IPS-15b (cell line): ENCODE measurements around the gene GNB1L.

Source experiments
- H3K27me3 ChIP-seq: one replicate; pipeline ENCODE4 v1.6.1; 2013; ENCODE audit warnings: low read length; ENCODE audit not compliant: control insufficient read depth, insufficient read depth
- H3K36me3 ChIP-seq: one replicate; pipeline ENCODE4 v1.6.1; 2013; ENCODE audit warnings: low read length; ENCODE audit not compliant: control insufficient read depth, insufficient read depth
- H3K4me1 ChIP-seq: one replicate; pipeline ENCODE4 v1.6.1; 2013; ENCODE audit warnings: mild to moderate bottlenecking, low read length; ENCODE audit not compliant: control insufficient read depth, insufficient read depth
- H3K4me3 ChIP-seq: one replicate; pipeline ENCODE4 v1.5.1; 2013; ENCODE audit warnings: low read depth, low read length
- H3K9ac ChIP-seq: one replicate; pipeline ENCODE4 v1.6.1; 2013; ENCODE audit warnings: low read depth, mild to moderate bottlenecking, low read length
- H3K9me3 ChIP-seq: one replicate; pipeline ENCODE4 v1.6.1; 2013; ENCODE audit warnings: mild to moderate bottlenecking, low read length; ENCODE audit not compliant: control insufficient read depth, insufficient read depth

The GNB1L gene

GRCh38 chr22:19810381-19811201 is 44.1 kb downstream of the GNB1L start:
- Histone ChIP-seq H3K27me3 (no peaks in the 10 kb centered on the region), H3K9me3 (no peaks in the 10 kb centered on the region), H3K4me3 (no peak overlapping the region), H3K9ac (no peak overlapping the region), H3K36me3 (no peaks in the 10 kb centered on the region), H3K4me1 (no peaks in the 10 kb centered on the region)

- Histone ChIP-seq H3K36me3 (no peaks in the 10 kb centered on the region), H3K4me1 (no peaks in the 10 kb centered on the region)
Observed at GRCh38 chr22:19809741-19810140, 44.9 kb downstream of the GNB1L start.

GRCh38 chr22:19808873-19809478 is 45.7 kb downstream of the GNB1L start:
- no peaks in the 10 kb centered on the region for H3K9me3 ChIP-seq
- H3K4me1 ChIP-seq, result no peaks in the 10 kb centered on the region
- no peaks in the 10 kb centered on the region for H3K36me3 ChIP-seq
- H3K27me3 ChIP-seq, result no peaks in the 10 kb centered on the region
- H3K4me3 ChIP-seq, result no peak overlapping the region
- no peak overlapping the region for H3K9ac ChIP-seq

More at GRCh38 chr22:19809741-19810140, 44.9 kb downstream of the GNB1L start:
- Histone ChIP-seq H3K9me3 (no peaks in the 10 kb centered on the region), H3K9ac (no peak overlapping the region), H3K27me3 (no peaks in the 10 kb centered on the region), H3K4me3 (no peak overlapping the region)

GRCh38 chr22:19807914-19808872 is 46.5 kb downstream of the GNB1L start:
- Histone ChIP-seq H3K9me3 (no peaks in the 10 kb centered on the region), H3K4me1 (no peaks in the 10 kb centered on the region), H3K4me3 (no peak overlapping the region), H3K36me3 (no peaks in the 10 kb centered on the region), H3K9ac (no peak overlapping the region), H3K27me3 (no peaks in the 10 kb centered on the region)

GRCh38 chr22:19807161-19807913 is 47.3 kb downstream of the GNB1L start:
- H3K36me3 ChIP-seq, result no peaks in the 10 kb centered on the region
- no peak overlapping the region for H3K4me3 ChIP-seq
- no peaks in the 10 kb centered on the region for H3K4me1 ChIP-seq
- no peaks in the 10 kb centered on the region for H3K27me3 ChIP-seq
- H3K9me3 ChIP-seq, result no peaks in the 10 kb centered on the region
- H3K9ac ChIP-seq, result no peak overlapping the region

- H3K36me3 ChIP-seq, result peaks cover 6% of the 10 kb centered on the region
- no peaks in the 10 kb centered on the region for H3K9me3 ChIP-seq
- no peak overlapping the region for H3K4me3 ChIP-seq
- no peaks in the 10 kb centered on the region for H3K27me3 ChIP-seq
- H3K4me1 ChIP-seq, result no peaks in the 10 kb centered on the region
- H3K9ac ChIP-seq, result no peak overlapping the region
Observed at GRCh38 chr22:19806213-19807160, 48.2 kb downstream of the GNB1L start.

- H3K27me3 ChIP-seq, result no peaks in the 10 kb centered on the region
Observed at GRCh38 chr22:19805821-19806212, 48.9 kb downstream of the GNB1L start.

GRCh38 chr22:19803736-19804267 is 50.9 kb downstream of the GNB1L start:
- H3K27me3 ChIP-seq, result no peaks in the 10 kb centered on the region
- no peak overlapping the region for H3K9ac ChIP-seq
- H3K4me1 ChIP-seq, result no peaks in the 10 kb centered on the region
- H3K36me3 ChIP-seq, result peaks cover 17% of the 10 kb centered on the region
- no peak overlapping the region for H3K4me3 ChIP-seq
- H3K9me3 ChIP-seq, result no peaks in the 10 kb centered on the region

More at GRCh38 chr22:19805821-19806212, 48.9 kb downstream of the GNB1L start:
- no peaks in the 10 kb centered on the region for H3K9me3 ChIP-seq
- peaks cover 11% of the 10 kb centered on the region for H3K36me3 ChIP-seq
- H3K4me1 ChIP-seq, result no peaks in the 10 kb centered on the region
- no peak overlapping the region for H3K9ac ChIP-seq
- no peak overlapping the region for H3K4me3 ChIP-seq

- Histone ChIP-seq H3K27me3 (no peaks in the 10 kb centered on the region), H3K4me1 (no peaks in the 10 kb centered on the region), H3K9me3 (no peaks in the 10 kb centered on the region), H3K9ac (no peak overlapping the region), H3K36me3 (peaks cover 17% of the 10 kb centered on the region), H3K4me3 (no peak overlapping the region)
Observed at GRCh38 chr22:19802894-19803735, 51.6 kb downstream of the GNB1L start.
